Fibroblast of upper back skin (primary cell): Measurements from ENCODE around the gene MFSD6.
"Not testable (repeated sequence)": the region's sequence is repeated elsewhere in the genome, so short reads cannot be mapped to it uniquely, and the experiment has no call there.

Experiments used
- DNase-seq: peaks from one replicate; pipeline ENCODE4 v3.0.0-alpha.2; 2013

Gene MFSD6

DNA sequence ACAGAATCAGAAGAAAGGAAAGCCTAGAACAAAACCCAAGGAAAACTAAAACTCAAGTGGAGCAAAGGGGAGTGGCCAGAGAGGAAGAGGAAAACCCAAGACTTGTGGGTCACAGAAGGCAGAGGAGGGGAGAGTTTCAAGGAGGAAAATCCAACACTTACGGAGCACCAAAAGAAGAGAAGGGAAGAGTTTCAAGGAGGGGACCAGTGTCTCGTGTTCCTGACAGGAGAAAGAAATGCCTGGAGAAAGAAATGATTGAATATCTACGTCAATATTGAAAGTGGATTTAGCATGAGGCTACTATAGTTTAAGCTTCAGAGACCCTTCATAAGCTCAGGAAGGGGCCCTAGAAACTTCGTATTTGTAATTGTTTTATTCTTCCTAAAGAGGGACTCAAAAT is 1.4 kb upstream of the MFSD6 start:
- no peak for DNase-seq

- DNase-seq = no peak
These were observed 901 bp upstream of the MFSD6 start for GRCh38 chr2:190407246-190407661.

DNA sequence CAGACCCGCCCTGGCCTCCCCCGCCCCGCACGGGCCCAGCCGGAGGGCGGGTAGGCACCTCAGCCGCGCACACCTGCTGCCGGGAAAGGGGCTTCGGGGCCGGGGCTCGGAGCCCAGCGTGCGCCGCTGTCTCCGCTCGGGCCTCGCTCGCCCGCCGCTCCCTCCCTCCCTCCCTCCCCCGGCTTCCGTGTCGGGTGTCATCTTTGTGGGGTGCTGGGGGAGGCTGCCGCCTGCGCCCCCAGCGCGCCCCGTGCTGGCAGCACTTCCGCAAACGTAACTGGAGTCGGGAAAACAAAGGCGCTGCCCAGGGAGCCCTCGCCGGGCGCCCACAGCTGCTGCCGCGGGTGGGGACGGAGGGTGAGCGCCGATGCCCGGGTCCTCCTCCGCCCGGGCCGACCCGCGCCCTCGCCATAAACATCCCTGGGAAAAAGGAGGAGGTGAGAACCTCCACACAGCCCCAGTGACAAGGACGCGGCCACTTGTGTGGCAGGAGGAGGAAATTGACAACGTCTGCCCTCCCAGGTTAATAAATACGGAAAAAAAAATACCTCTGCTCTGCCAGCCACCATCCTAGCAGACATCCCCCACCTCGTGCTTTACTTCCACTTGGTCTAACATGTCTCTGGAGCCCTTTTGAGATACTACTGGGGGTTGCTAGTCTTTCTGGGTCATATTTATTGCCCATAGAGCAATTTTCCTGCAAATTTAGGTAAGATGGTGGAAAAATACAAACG is 550 bp downstream of the MFSD6 start:
- no peak for DNase-seq

GRCh38 chr2:190409616-190410015 is 1.5 kb downstream of the MFSD6 start:
- no peak for DNase-seq

DNA sequence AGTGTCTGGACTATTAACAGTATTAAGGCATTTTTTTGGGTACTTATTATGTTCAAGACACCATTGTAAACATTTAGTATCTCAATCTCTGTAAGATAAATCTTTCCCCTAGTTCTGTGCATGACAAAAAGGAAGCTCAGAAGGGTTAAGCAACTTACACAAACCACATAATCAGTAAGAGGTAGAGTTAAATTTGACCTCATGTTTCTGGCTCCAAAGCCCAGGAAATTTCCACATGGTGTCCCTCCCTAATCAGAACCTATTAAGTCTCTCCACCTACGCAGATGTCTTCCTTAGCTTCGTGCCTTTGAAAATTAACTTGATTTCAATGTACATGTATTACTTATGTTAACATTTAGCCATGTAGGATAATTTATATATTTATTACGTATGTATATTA is 2.0 kb downstream of the MFSD6 start:
- DNase-seq = no peak

DNA sequence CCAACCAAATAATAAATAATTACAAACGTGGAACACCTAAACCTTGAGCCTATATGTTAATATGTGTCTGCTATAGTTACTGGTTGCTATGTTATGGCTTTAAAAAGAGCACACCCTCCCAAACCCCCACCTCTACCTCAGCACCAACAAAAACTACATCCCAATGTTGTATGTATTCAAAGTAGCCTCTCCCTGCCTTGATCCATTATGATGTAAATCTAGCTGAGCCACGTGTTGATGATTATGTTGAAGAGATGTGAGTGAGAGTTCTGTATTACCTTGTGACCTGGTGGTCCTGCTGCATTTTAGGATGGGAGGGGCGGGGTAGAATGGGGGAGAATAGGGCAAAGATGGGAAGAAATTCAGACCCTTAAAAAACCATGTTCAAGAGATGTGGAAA is 4.8 kb downstream of the MFSD6 start:
- DNase-seq = no peak

- no peak for DNase-seq
These were observed 5.3 kb downstream of the MFSD6 start for GRCh38 chr2:190413421-190413820.

- DNase-seq = no peak
These were observed 7.1 kb downstream of the MFSD6 start for GRCh38 chr2:190415251-190415650.

DNA sequence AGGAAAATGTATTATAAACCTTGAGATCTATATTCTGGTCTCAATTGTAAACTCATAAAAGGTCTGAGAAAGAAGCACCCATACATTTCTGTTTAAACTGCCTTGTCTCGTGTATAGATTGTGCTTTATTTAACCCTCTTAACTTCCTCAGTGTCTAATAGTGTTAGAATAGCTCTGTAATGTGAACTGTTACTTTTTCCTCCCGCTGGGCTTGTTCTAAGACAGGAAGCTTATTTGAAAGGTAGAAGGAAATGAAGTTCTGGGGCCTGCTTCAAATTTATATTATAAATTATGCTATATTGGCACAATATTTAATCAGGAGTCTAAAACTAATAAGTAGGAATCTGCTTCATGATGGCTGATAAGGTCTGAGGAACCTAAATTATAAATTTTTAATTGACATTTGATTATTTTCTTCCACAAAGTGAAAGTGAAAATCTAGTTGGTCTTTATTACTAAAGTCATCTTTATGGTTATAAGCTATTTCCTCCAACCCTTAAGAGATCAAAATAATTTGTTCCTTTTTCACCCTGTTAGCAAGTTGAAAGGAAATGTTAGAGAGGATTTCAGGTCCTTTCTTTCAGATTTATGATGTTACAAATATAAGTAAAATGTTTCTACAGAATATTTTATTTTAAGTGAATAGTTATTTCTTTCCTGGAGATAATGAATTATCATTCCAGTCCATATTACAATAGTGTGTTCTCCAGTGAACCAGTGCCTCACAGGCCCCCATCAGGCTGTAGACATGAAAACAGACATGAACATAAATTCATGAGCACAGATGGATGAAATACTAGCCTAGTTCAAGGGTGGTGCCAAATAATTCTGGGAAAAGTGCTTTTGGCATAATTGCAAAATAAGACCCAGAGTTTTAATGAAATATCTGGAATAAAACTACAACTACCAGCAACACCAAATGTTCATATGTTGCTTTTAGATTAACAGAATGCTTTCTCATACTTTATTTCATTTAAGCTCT is 7.9 kb downstream of the MFSD6 start:
- DNase-seq = no peak

- DNase-seq = no peak
These were observed 9.1 kb downstream of the MFSD6 start for GRCh38 chr2:190417045-190417842.

DNA sequence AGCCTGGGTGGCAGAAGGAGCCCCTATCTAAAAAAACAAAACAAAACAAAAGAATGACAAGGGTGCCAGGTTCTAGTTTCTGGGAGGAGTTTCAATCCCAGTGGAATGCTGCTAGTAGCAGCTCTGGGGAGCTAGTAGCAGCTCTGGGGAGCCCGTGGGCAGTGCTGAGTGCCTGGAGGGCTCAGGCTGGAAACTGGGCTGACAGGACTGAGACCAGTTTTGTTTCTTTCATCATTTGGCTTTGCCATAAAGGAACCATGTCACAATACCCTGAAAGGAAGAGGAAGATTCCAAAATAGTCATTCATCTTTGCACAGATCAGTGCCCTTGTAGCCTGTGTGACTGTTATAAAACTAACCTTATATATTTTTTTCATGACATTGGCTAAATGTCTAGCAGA is 10.6 kb downstream of the MFSD6 start:
- no peak for DNase-seq

DNA sequence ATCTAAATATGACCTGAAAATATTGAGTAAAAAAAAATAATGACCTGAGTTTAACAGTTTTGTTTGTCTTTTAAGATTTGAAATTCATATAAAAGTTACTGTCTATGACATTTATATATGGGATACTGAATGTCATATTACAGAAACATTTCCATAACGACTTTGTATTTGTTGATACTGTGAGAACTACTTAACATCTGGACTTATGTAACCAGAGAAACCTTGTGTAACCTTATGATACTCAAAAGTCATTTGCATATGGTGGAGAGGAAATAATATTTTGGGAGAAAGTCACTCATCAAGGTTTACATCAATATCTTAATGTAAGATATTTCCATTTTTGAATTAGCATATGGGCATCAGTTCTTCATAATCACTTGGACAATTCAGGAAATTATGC is 12.6 kb downstream of the MFSD6 start:
- DNase-seq = no peak

DNA sequence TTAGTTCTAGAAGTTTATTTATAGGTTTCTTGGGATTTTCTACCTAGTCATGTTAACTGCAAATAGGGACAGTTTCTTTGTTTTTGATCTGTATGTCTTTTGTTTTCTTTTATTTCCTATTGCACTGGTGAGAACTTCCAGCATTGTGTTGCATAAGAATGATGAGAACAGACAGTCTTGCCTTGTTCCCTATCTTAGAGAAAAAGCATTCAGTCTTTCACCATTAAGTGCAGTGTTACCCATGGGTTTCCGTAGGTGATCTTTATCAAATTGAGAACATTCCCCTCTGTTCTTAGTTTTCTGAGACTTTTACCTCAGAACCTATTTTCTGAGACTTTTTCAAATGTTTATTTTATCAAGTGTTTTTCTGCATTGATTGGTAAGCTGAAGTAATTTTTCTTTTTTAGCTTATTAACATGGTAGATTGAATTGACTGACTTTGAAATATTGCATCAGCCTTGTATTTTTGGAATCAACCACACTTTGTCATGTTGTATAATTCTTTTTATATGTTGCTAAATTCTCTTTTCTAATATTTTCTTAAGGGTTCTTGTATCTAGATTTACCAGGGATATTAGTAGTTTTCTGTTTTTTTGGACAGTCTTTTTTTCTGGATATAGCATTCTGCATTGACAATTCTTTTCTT is 17.2 kb downstream of the MFSD6 start:
- no peak for DNase-seq

DNA sequence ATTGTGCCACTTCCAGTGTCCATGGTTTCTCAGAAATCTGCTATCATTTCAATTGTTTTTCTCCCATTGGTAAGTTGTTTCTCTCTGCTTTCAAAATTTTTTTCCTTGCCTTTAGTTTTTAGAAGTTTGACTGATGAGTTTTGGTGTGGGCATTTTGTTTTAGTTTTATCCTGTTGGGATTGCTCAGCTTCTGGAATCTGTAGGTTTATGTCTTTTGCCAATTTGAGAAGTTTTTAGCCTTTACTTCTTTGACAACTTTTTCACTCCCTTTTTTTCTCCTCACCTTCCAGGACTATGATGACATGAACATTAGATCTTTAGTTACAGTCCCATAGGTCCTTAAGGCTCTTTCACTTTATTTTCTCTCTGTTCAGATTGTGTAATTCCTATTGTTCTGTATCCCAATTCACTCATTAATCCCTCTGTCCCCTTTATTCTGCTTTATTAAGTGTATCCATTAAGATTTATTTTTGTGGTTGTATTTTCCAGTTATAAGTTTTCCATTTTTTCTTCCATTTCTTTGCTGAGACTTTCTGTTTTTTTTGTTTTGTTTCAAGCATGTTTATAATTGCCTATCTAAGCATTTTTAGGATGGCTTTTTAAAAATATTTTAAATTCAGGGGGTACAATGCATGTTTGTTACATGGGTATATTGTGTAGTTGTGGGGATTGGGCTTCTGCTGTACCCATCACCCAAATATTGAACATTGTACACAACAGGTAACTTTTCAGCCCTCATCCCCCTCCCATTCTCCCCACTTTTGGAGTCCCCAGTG is 17.9 kb downstream of the MFSD6 start:
- no peak for DNase-seq

DNA sequence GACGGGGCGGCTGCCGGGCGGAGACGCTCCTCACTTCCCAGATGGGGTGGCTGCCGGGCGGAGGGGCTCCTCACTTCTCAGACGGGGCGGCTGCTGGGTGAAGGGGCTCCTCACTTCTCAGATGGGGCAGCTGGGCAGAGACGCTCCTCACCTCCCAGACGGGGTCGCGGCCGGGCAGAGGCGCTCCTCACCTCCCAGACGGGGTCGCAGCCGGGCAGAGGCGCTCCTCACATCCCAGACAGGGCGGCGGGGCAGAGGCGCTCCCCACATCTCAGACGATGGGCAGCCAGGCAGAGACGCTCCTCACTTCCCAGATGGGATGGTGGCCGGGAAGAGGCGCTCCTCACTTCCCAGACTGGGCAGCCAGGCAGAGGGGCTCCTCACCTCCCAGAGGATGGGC is 22.7 kb downstream of the MFSD6 start:
- DNase-seq = not testable (repeated sequence)

- no peak for DNase-seq
These were observed 23.8 kb downstream of the MFSD6 start for GRCh38 chr2:190431907-190432306.

GRCh38 chr2:190432567-190433231 is 24.5 kb downstream of the MFSD6 start:
- no peak for DNase-seq

GRCh38 chr2:190435031-190435670 is 27.0 kb downstream of the MFSD6 start:
- DNase-seq = no peak

- no peak for DNase-seq
These were observed 28.4 kb downstream of the MFSD6 start for GRCh38 chr2:190436557-190436956.

DNA sequence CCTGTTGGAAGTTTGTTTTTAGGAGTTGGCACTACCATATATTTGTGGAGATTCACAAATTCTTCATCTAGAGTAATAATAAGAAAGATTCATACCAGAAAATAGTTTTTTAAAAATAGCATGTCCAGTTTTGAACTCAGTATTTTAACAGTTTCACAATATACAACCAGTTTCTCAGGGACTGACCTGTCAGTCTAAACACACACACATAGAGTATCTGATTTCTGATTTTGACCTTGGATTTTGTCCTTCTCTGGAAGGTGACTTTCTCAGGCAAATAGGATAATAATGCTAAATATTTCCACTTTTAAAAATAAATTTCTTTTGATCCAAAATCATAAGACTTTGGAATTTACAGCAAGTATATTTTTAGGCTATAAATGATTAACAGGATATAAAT is 32.0 kb downstream of the MFSD6 start:
- DNase-seq = no peak

GRCh38 chr2:190441564-190441963 is 33.4 kb downstream of the MFSD6 start:
- DNase-seq = no peak
